GM23338 (cell line): ENCODE data around the gene SRGN. TPM values are rescaled to one million over a fixed set of nuclear protein-coding genes. Genes with fewer than 3 reads are reported as not detected.

Experiments used
- ATAC-seq: fragments of 200-7000 bp; cut with Tn5 transposase; 3 replicates; pipeline ENCODE4 v1.9.1; 2020
- DNase-seq: peaks from one replicate; pipeline ENCODE4 v3.0.0-alpha.2; 2015; ENCODE audit warnings: low spot score
- H2AFZ ChIP-seq: fragments of 200-600 bp; sonication (generic); 2 replicates; pipeline ENCODE4 v1.8.0; 2016; ENCODE audit warnings: antibody characterized with exemption, mild to moderate bottlenecking, moderate library complexity
- H3F3A ChIP-seq: fragments of 200-600 bp; sonication (generic); replicated peaks from 2 replicates; pipeline ENCODE4 v1.8.0; 2017; ENCODE audit warnings: antibody characterized with exemption, mixed run types, low read depth
- H3K27ac ChIP-seq: fragments of 200-600 bp; sonication (generic); 2 replicates; pipeline ENCODE4 v1.6.1; 2016; ENCODE audit warnings: low read depth
- H3K27me3 ChIP-seq: fragments of 200-600 bp; sonication (generic); 2 replicates; pipeline ENCODE4 v1.8.0; 2016; ENCODE audit warnings: mild to moderate bottlenecking, mixed run types, moderate library complexity; ENCODE audit not compliant: insufficient read depth
- H3K36me3 ChIP-seq: fragments of 200-600 bp; sonication (generic); 2 replicates; pipeline ENCODE4 v1.8.0; 2016; ENCODE audit warnings: mild to moderate bottlenecking; ENCODE audit not compliant: insufficient read depth
- H3K4me1 ChIP-seq: fragments of 200-600 bp; sonication (generic); 2 replicates; pipeline ENCODE4 v1.8.0; 2016; ENCODE audit warnings: mild to moderate bottlenecking, moderate library complexity; ENCODE audit not compliant: insufficient read depth
- H3K4me2 ChIP-seq: fragments of 200-600 bp; sonication (generic); 2 replicates; pipeline ENCODE4 v1.7.1; 2017; ENCODE audit warnings: mixed run types
- H3K4me3 ChIP-seq: fragments of 200-600 bp; sonication (generic); 2 replicates; pipeline ENCODE4 v1.6.1; 2016; ENCODE audit warnings: mixed run types
- H3K79me2 ChIP-seq: fragments of 200-600 bp; sonication (generic); replicated peaks from 2 replicates; pipeline ENCODE4 v1.8.0; 2017; ENCODE audit warnings: mild to moderate bottlenecking; ENCODE audit not compliant: insufficient read depth
- H3K9me2 ChIP-seq: fragments of 200-600 bp; sonication (generic); 2 replicates; pipeline ENCODE4 v1.8.0; 2017; ENCODE audit not compliant: insufficient read depth
- H4K20me1 ChIP-seq: fragments of 200-600 bp; sonication (generic); replicated peaks from 2 replicates; pipeline ENCODE4 v1.8.0; 2017; ENCODE audit warnings: mild to moderate bottlenecking; ENCODE audit not compliant: insufficient read depth
- H3K27ac Mint-ChIP-seq: 2 replicates; pipeline ENCODE4 v1.8.0; 2020; ENCODE audit warnings: inconsistent platforms, mild to moderate bottlenecking, moderate library complexity, mixed read lengths
- H3K27me3 Mint-ChIP-seq: 3 replicates; pipeline ENCODE4 v1.8.0; 2022; ENCODE audit warnings: low read depth, mild to moderate bottlenecking, moderate library complexity, mixed read lengths, inconsistent platforms; ENCODE audit not compliant: insufficient read depth, poor library complexity
- H3K36me3 Mint-ChIP-seq: 3 replicates; pipeline ENCODE4 v1.8.0; 2021; ENCODE audit warnings: low read depth, mild to moderate bottlenecking, inconsistent platforms, moderate library complexity, mixed read lengths
- H3K4me1 Mint-ChIP-seq: 3 replicates; pipeline ENCODE4 v1.8.0; 2020; ENCODE audit warnings: mild to moderate bottlenecking, inconsistent platforms, mixed read lengths
- H3K4me3 Mint-ChIP-seq: 3 replicates; pipeline ENCODE4 v1.8.0; 2021; ENCODE audit warnings: moderate library complexity, mild to moderate bottlenecking, inconsistent platforms, mixed read lengths
- H3K9me3 Mint-ChIP-seq: 3 replicates; pipeline ENCODE4 v1.8.0; 2020; ENCODE audit warnings: moderate library complexity, mild to moderate bottlenecking, inconsistent platforms, mixed read lengths
- CREB1 ChIP-seq: fragments of 250-450 bp; sonication (Bioruptor Pico); IDR thresholded peaks from 2 replicates; pipeline ENCODE4 v1.5.0; 2020; ENCODE audit warnings: low read depth, mild to moderate bottlenecking, moderate library complexity
- EZH2phosphoT487 ChIP-seq: fragments of 200-600 bp; sonication (generic); IDR thresholded peaks from one replicate; pipeline ENCODE4 v1.8.1; 2018; ENCODE audit warnings: antibody characterized with exemption; ENCODE audit not compliant: unreplicated experiment
- JUNB ChIP-seq: IDR thresholded peaks from one replicate; pipeline ENCODE4 v1.6.1; 2016; ENCODE audit warnings: antibody characterized with exemption; ENCODE audit not compliant: unreplicated experiment
- NANOG ChIP-seq: IDR thresholded peaks from 2 replicates; pipeline ENCODE4 v1.6.1; 2016; ENCODE audit warnings: antibody characterized with exemption, borderline replicate concordance
- POLR2AphosphoS5 ChIP-seq: IDR thresholded peaks from 2 replicates; pipeline ENCODE4 v1.6.1; 2016; ENCODE audit warnings: antibody characterized with exemption, low read depth
- ZNF114 ChIP-seq: fragments of 250-450 bp; sonication (Bioruptor Pico); IDR thresholded peaks from 2 replicates; pipeline ENCODE4 v1.5.0; 2020; ENCODE audit warnings: mild to moderate bottlenecking, moderate library complexity
- polyA plus RNA-seq: library from polyadenylated mRNA; unstranded; fragments of >200 nt; fragmentation: Nextera tagmentation; extraction: Ambion mirVana; gene quantifications from 2 replicates; pipeline ENCODE4 v1.2.1, GENCODE V29; 2016
- small RNA-seq: library from RNA; depleted of rRNA; stranded (forward); fragments of <200 nt; gene quantifications from one replicate; pipeline ENCODE3, GENCODE V24; 2014; ENCODE audit warnings: low replicate concordance
- total RNA-seq: library from RNA; depleted of rRNA; stranded (reverse); fragments of >200 nt; shearing (Covaris generic); gene quantifications from 2 replicates; pipeline ENCODE4 v1.2.3, GENCODE V29; 2014; rRNA removed
- TF ChIP-seq, protein P1 (sequence below), 2 experiments: fragments of 200-600 bp in 1 of 2; sonication (generic) in 1 of 2; conservative IDR thresholded peaks; 2 replicates each; pipeline versions ENCODE4 v1.5.1 to v1.6.1; 2016 to 2017; ENCODE audit warnings: antibody characterized with exemption in 2 of 2, low read depth in 2 of 2, mild to moderate bottlenecking in 2 of 2, moderate library complexity in 1 of 2
- TF ChIP-seq, protein P2 (sequence below): fragments of 250-450 bp; sonication (Bioruptor Pico); IDR thresholded peaks from 2 replicates; pipeline ENCODE4 v1.5.0; 2020; ENCODE audit warnings: mild to moderate bottlenecking, moderate library complexity

The SRGN gene
- total and polyA plus RNA-seq, 2 experiments from 2014 or later = not detected

- TF ChIP-seq ZNF114 (CRISPR knock-in tag) (no peak), POLR2AphosphoS5 (no peak), CREB1 (CRISPR knock-in tag) (no peak), EZH2phosphoT487 (no peak)
- TF ChIP-seq, protein P1, sequence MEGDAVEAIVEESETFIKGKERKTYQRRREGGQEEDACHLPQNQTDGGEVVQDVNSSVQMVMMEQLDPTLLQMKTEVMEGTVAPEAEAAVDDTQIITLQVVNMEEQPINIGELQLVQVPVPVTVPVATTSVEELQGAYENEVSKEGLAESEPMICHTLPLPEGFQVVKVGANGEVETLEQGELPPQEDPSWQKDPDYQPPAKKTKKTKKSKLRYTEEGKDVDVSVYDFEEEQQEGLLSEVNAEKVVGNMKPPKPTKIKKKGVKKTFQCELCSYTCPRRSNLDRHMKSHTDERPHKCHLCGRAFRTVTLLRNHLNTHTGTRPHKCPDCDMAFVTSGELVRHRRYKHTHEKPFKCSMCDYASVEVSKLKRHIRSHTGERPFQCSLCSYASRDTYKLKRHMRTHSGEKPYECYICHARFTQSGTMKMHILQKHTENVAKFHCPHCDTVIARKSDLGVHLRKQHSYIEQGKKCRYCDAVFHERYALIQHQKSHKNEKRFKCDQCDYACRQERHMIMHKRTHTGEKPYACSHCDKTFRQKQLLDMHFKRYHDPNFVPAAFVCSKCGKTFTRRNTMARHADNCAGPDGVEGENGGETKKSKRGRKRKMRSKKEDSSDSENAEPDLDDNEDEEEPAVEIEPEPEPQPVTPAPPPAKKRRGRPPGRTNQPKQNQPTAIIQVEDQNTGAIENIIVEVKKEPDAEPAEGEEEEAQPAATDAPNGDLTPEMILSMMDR (conservative IDR thresholded peaks at IDR 0.05; ENCODE audit: low read depth in 2 of 2) = no peak
- TF ChIP-seq, protein P2, sequence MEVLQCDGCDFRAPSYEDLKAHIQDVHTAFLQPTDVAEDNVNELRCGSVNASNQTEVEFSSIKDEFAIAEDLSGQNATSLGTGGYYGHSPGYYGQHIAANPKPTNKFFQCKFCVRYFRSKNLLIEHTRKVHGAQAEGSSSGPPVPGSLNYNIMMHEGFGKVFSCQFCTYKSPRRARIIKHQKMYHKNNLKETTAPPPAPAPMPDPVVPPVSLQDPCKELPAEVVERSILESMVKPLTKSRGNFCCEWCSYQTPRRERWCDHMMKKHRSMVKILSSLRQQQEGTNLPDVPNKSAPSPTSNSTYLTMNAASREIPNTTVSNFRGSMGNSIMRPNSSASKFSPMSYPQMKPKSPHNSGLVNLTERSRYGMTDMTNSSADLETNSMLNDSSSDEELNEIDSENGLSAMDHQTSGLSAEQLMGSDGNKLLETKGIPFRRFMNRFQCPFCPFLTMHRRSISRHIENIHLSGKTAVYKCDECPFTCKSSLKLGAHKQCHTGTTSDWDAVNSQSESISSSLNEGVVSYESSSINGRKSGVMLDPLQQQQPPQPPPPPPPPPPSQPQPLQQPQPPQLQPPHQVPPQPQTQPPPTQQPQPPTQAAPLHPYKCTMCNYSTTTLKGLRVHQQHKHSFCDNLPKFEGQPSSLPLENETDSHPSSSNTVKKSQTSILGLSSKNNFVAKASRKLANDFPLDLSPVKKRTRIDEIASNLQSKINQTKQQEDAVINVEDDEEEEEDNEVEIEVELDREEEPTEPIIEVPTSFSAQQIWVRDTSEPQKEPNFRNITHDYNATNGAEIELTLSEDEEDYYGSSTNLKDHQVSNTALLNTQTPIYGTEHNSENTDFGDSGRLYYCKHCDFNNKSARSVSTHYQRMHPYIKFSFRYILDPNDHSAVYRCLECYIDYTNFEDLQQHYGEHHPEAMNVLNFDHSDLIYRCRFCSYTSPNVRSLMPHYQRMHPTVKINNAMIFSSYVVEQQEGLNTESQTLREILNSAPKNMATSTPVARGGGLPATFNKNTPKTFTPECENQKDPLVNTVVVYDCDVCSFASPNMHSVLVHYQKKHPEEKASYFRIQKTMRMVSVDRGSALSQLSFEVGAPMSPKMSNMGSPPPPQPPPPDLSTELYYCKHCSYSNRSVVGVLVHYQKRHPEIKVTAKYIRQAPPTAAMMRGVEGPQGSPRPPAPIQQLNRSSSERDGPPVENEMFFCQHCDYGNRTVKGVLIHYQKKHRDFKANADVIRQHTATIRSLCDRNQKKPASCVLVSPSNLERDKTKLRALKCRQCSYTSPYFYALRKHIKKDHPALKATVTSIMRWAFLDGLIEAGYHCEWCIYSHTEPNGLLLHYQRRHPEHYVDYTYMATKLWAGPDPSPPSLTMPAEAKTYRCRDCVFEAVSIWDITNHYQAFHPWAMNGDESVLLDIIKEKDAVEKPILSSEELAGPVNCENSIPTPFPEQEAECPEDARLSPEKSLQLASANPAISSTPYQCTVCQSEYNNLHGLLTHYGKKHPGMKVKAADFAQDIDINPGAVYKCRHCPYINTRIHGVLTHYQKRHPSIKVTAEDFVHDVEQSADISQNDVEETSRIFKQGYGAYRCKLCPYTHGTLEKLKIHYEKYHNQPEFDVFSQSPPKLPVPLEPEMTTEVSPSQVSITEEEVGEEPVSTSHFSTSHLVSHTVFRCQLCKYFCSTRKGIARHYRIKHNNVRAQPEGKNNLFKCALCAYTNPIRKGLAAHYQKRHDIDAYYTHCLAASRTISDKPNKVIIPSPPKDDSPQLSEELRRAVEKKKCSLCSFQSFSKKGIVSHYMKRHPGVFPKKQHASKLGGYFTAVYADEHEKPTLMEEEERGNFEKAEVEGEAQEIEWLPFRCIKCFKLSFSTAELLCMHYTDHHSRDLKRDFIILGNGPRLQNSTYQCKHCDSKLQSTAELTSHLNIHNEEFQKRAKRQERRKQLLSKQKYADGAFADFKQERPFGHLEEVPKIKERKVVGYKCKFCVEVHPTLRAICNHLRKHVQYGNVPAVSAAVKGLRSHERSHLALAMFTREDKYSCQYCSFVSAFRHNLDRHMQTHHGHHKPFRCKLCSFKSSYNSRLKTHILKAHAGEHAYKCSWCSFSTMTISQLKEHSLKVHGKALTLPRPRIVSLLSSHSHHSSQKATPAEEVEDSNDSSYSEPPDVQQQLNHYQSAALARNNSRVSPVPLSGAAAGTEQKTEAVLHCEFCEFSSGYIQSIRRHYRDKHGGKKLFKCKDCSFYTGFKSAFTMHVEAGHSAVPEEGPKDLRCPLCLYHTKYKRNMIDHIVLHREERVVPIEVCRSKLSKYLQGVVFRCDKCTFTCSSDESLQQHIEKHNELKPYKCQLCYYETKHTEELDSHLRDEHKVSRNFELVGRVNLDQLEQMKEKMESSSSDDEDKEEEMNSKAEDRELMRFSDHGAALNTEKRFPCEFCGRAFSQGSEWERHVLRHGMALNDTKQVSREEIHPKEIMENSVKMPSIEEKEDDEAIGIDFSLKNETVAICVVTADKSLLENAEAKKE (CRISPR knock-in tag) = no peak
These were observed 64.1 kb downstream of the SRGN start (continued) for GRCh38 chr10:69151984-69152383.

DNA sequence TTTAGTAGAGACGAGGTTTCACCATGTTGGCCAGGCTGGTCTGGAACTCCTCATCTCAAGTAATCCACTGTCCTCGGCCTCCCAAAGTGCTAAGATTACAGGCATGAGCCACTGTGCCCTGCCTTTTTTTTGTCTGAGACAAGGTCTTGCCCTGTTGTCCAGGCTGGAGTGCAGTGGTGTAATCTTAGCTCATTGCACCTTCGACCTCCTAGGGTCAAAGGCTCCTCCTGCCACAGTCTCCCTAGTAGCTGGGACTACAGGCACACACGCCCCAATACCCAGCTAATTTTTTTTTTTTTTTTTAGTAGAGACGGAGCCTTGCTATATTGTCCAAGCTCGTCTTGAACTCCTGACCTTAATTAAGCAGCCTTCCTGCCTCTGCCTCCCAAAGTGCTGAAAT lies 65.3 kb downstream of the SRGN start:
- DNase-seq = no peak
- Histone ChIP-seq H3K4me3 (no peak overlapping the region), H3K4me2 (no peak overlapping the region), H3F3A (no peaks in the 10 kb centered on the region), H3K27ac (0 out of 2 replicates have a peak overlapping the region, but pooled peaks have one; percentile 9), H3K9me2 (no peaks in the 10 kb centered on the region), H3K79me2 (peaks cover 25% of the 10 kb centered on the region), H4K20me1 (peaks cover 15% of the 10 kb centered on the region; the same call in 1 of the 2 replicates), H3K27me3 (no peaks in the 10 kb centered on the region), H3K4me1 (no peaks in the 10 kb centered on the region), H3K36me3 (peaks cover 5% of the 10 kb centered on the region; the same call in 1 of the 2 replicates), H2AFZ (no peak overlapping the region)
- Mint-ChIP-seq H3K4me3 (no peak overlapping the region), H3K27ac (no peak overlapping the region), H3K9me3 (no peaks in the 10 kb centered on the region), H3K4me1 (no peaks in the 10 kb centered on the region), H3K27me3 (no peaks in the 10 kb centered on the region), H3K36me3 (peaks cover 6% of the 10 kb centered on the region)
- TF ChIP-seq JUNB (no peak), ZNF114 (CRISPR knock-in tag) (no peak), NANOG (no peak)
- no peak for ATAC-seq

Small RNA genes within 50 kb of the gene (small RNA-seq; reads per million reads assigned to genes)
- not detected for gene RF00017

Other genes with a start within 250 kb of the SRGN start
- 37.2 and 38.9 TPM in 2 replicates for gene DDX50, start 186.8 kb upstream of the SRGN start, total RNA-seq
- gene DDX50, start 186.8 kb upstream of the SRGN start, polyA plus RNA-seq = 33.0 and 37.2 TPM in 2 replicates
- gene DDX21, start 131.9 kb upstream of the SRGN start, total RNA-seq = 194 and 209 TPM in 2 replicates
- gene DDX21, start 131.9 kb upstream of the SRGN start, polyA plus RNA-seq = 130 and 138 TPM in 2 replicates
- gene KIFBP, start 99.3 kb upstream of the SRGN start, total RNA-seq = 36.4 and 39.8 TPM in 2 replicates
- 21.9 and 24.5 TPM in 2 replicates for gene KIFBP, start 99.3 kb upstream of the SRGN start, polyA plus RNA-seq
- 39.3 and 41.6 TPM in 2 replicates for gene VPS26A, start 36.1 kb downstream of the SRGN start, total RNA-seq
- 23.1 and 29.0 TPM in 2 replicates for gene VPS26A, start 36.1 kb downstream of the SRGN start, polyA plus RNA-seq
- gene SUPV3L1, start 92.1 kb downstream of the SRGN start, total RNA-seq = 31.2 and 45.2 TPM in 2 replicates
- gene SUPV3L1, start 92.1 kb downstream of the SRGN start, polyA plus RNA-seq = 28.7 and 29.9 TPM in 2 replicates
- gene HKDC1, start 132.2 kb downstream of the SRGN start, total RNA-seq = 0.03 TPM in 1 of 2 replicates, not detected in the other
- gene HKDC1, start 132.2 kb downstream of the SRGN start, polyA plus RNA-seq = not detected in 2 replicates
- gene HK1, start 190.4 kb downstream of the SRGN start, total RNA-seq = 197 and 229 TPM in 2 replicates
- gene HK1, start 190.4 kb downstream of the SRGN start, polyA plus RNA-seq = 70.0 and 76.6 TPM in 2 replicates